Measurements from ENCODE around the gene TSC1.
A peak's percentile ranks its signal among the peaks of the same experiment; 100 is the strongest.

Gene TSC1

DNA sequence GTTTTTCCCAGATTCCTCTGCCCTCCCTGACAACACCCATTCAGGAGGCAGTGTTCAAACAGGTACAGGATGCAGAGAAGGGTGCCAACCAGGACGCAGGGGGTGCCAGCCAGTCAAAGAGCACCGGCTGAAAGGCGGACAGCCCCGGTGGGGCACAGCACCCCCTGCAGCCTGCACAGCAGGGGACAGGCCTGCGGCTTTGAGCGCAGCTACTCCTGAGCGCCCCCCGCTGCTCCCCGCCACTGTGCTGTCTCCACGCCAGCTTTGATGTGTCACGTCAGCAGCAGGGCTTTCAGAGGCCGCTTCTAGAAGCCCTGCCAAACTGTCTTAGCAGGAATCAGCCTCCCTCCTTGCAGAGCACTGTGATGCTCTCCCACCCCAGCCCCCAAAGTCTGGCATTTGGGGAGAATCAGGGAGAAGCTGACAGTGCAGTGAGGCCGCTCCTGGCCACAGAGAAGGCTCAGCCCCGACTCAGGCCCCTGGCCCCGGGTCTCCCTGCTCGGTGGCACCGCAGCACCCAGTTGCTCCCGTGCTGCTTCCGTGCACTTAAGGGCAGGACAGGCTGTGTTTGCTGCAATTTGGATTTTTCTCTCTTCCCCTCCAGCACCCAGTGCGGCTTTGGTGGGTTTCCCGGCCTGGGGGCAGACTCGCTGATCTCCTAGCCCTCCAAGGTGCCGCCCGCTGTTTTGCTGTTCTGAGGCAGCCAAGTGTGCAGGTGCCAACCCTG, 86.6 kb downstream of the TSC1 start:
- DNase-seq: no peak

GRCh38 chr9:132857031-132857430, 87.4 kb downstream of the TSC1 start:
- DNase-seq: no peak

GRCh38 chr9:132855904-132856303, 88.5 kb downstream of the TSC1 start:
- DNase-seq: no peak

GRCh38 chr9:132854832-132855231, 89.6 kb downstream of the TSC1 start:
- DNase-seq: no peak

DNA sequence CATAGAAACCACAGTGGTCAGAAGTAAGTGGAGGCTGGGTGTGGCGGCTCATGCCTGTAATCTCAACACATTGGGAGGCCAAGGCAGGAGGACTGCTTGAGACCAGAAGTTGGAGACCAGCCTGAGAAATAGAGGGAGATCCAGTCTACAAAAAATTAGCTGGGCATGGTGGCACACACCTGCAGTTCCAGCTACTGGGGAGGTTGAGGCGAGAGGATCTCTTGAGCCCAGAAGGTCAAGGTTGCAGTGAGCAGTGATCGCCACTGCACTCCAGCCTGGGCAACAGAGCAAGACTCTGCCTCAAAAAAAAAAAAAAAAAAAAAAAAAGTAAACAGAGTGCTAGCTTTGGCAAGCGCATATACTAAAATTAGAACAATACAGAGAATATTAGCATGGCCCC, 90.9 kb downstream of the TSC1 start:
- no peak for DNase-seq

DNA sequence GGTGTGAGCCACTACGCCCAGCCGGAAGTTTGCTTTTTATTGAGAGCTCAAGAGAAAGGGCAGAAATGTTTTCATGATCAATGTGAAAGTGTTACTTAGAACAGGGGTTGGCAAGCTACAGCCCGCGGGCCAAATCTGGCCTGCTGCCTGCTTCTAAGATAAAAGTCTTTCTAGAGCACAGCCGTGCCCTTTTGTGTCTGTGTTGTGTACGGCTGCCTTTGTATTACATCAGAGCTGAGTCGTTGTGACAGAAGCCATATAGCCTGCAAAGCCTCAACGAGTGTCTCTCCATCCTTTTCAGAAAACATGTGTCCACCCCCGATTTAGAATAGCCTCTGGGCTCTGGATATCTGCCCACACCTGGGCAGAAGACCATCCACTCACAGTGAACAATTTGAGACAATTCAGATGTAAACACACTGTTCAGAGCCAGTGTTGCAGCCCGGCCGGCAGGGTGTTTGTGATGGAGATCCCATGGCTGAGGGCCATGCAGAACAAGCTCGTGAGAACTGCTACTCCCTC, 95.2 kb downstream of the TSC1 start:
- DNase-seq: peak; percentile 51

DNA sequence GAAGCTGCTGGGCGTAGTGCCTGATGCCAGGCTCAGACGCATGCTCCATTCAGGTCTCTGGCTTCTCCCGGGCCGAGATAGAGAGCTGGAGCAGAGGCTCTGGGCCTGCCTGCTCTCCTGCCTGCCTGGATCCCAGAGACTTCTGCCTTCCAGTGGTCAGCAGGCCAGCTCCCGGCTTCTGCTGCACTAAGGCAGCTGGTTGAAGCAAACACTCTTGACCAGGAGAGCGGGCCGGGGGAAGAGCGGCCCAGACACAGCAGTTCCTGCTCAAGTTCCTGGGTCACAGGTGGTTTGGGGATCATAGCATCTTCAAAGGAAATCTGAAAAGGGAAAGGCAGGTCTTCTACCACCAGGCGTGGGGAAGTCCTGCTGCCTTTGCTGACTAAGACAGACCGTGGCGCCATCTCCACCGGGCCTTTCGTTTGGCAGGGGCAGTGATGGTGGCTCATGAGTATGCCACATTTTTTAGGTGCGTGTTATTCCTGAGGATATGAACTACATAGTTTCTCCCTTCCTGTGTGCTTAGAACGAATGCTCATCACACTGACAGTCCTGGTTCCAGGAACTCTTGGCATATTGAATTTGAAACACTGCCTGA, 97.4 kb downstream of the TSC1 start:
- no peak for DNase-seq

- DNase-seq: no peak
These were observed 98.1 kb downstream of the TSC1 start for GRCh38 chr9:132846109-132846917.

DNA sequence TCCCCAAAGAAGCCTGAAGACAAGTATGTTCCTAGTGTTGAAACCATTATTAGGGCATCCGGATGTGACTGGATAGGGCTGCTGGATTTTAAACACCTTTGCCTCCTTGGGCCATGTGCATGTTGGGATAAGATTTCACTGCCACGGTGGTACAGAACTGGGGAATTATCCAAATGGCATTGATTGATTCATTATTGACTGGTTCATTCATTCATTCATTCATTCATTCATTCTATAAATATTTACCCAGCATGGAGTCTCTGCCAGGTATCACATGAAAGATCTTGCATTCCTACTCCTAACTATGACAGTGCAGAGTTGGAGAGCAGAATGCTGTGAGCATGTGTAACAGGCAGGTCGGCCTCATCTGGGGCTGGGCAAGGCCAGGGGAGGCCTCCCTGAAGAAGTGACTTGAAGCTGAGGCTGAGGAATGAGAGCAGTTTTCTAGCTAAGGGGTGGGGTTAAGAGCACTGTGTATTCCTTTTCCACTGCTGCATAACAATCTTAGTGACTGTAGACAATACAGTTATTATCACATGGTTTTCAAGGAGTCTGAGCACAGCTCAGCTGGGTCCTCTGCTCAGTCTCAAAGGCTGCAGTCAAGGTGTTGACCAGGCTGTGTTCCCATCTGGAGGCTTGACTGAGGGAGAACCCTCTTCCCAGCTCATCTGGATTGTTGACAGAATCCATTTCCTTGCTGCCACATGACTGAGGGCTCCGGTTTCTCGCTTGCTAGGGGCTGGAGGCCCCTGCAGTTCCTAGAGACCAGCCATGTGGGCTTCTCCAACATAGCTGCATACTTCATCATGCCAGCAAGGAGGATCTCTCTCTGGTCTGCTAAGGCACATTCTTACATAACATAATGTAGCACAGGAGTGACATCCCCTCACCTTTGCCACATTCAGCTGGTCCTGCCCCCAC, 102.0 kb downstream of the TSC1 start:
- DNase-seq: no peak

Data from DMS153 (cell line).